Uterus (tissue), 2 donors: Measurements from ENCODE around the gene SFTPB.

Experiments
- CTCF ChIP-seq, 4 experiments: fragments of 200-600 bp in 2 of 4; fragments of 450-650 bp in 2 of 4; sonication (generic) in 2 of 4; IDR thresholded peaks; one replicate each; pipeline ENCODE4 v1.5.1; 2016 to 2019; ENCODE audit warnings: antibody characterized with exemption in 4 of 4, mild to moderate bottlenecking in 2 of 4, moderate library complexity in 1 of 4
- POLR2A ChIP-seq, 2 donors: fragments of 450-650 bp; IDR thresholded peaks; one replicate each; pipeline ENCODE4 v1.6.1; 2016; ENCODE audit warnings: antibody characterized with exemption in 2 of 2, mild to moderate bottlenecking in 1 of 2, moderate library complexity in 1 of 2

- TF ChIP-seq POLR2A (IDR thresholded peaks at IDR 0.05) = no peak
- TF ChIP-seq CTCF (IDR thresholded peaks at IDR 0.05) = no peak
These were observed 11.5 kb downstream of the SFTPB start for GRCh38 chr2:85656468-85656867.
